Stimulated activated CD8-positive, alpha-beta memory T cell treated with anti-CD3 and anti-CD28 coated beads, Interleukin-4, amount 100 ng/mL, for 4 hours (primary cell): ENCODE results near the gene FFAR1.
"Not testable (repeated sequence)": the region's sequence is repeated elsewhere in the genome, so short reads cannot be mapped to it uniquely, and the experiment has no call there.

Experiments
- DNase-seq, 2 donors: peaks; one replicate each; pipeline ENCODE4 v3.0.0-alpha.2; 2020; ENCODE audit warnings: low read depth in 2 of 2, low spot score in 1 of 2

The FFAR1 gene

GRCh38 chr19:35359395-35359794 lies 11.7 kb downstream of the FFAR1 start:
- DNase-seq = not testable (repeated sequence)

GRCh38 chr19:35360081-35360480 lies 12.4 kb downstream of the FFAR1 start:
- not testable (repeated sequence) for DNase-seq

GRCh38 chr19:35360880-35361420 lies 13.2 kb downstream of the FFAR1 start:
- no peak for DNase-seq

- DNase-seq = no peak
Measured at GRCh38 chr19:35362261-35363000, 14.7 kb downstream of the FFAR1 start.

GRCh38 chr19:35363001-35363590 lies 15.4 kb downstream of the FFAR1 start:
- DNase-seq = no peak

GRCh38 chr19:35363711-35364425 lies 16.2 kb downstream of the FFAR1 start:
- DNase-seq = no peak

GRCh38 chr19:35365303-35365702 lies 17.6 kb downstream of the FFAR1 start:
- DNase-seq = no peak

- DNase-seq = no peak
Measured at GRCh38 chr19:35368378-35368777, 20.7 kb downstream of the FFAR1 start.

- DNase-seq = no peak
Measured at GRCh38 chr19:35369522-35369921, 21.8 kb downstream of the FFAR1 start.

GRCh38 chr19:35370722-35371121 lies 23.0 kb downstream of the FFAR1 start, which contains the start of gene GPR42:
Gene GPR42, plus strand, starts transcription at chr19:35371068. Its CDS starts 292 bp downstream, at chr19:35371360.
- DNase-seq = no peak

- no peak for DNase-seq
Measured at GRCh38 chr19:35373492-35373891, 25.8 kb downstream of the FFAR1 start.

GRCh38 chr19:35374031-35374430 lies 26.3 kb downstream of the FFAR1 start:
- not testable (repeated sequence) for DNase-seq

- DNase-seq = no peak
Measured at GRCh38 chr19:35375505-35376307, 28.0 kb downstream of the FFAR1 start.

GRCh38 chr19:35377656-35378055 lies 30.0 kb downstream of the FFAR1 start:
- DNase-seq = no peak

- DNase-seq = no peak
Measured at GRCh38 chr19:35378356-35378755, 30.7 kb downstream of the FFAR1 start.

- not testable (repeated sequence) for DNase-seq
Measured at GRCh38 chr19:35379545-35379944, 31.8 kb downstream of the FFAR1 start.

- no peak for DNase-seq
Measured at GRCh38 chr19:35379992-35380391, 32.3 kb downstream of the FFAR1 start.

- no peak for DNase-seq
Measured at GRCh38 chr19:35380450-35381124, 32.9 kb downstream of the FFAR1 start.

- no peak for DNase-seq
Measured at GRCh38 chr19:35381318-35381717, 33.6 kb downstream of the FFAR1 start.

- DNase-seq = no peak
Measured at GRCh38 chr19:35381926-35382325, 34.2 kb downstream of the FFAR1 start.
